Skeletal muscle satellite cell (primary cell): Measurements from ENCODE around the gene DHX16.

Source experiments
- H3K27me3 ChIP-seq: 2 replicates; pipeline ENCODE4 v1.7.0; 2013; ENCODE audit warnings: low read length; ENCODE audit not compliant: control insufficient read depth, insufficient read depth
- H3K36me3 ChIP-seq: 2 replicates; pipeline ENCODE4 v1.7.0; 2013; ENCODE audit warnings: mild to moderate bottlenecking, control low read depth, low read length; ENCODE audit not compliant: insufficient read depth
- H3K4me1 ChIP-seq: 2 replicates; pipeline ENCODE4 v1.7.0; 2013; ENCODE audit warnings: low read length; ENCODE audit not compliant: control insufficient read depth, insufficient read depth
- H3K4me2 ChIP-seq: 2 replicates; pipeline ENCODE4 v1.7.0; 2013; ENCODE audit warnings: mild to moderate bottlenecking, low read length
- H3K4me3 ChIP-seq: 2 replicates; pipeline ENCODE4 v1.7.0; 2013; ENCODE audit warnings: low read length
- H3K9ac ChIP-seq: 2 replicates; pipeline ENCODE4 v1.7.0; 2013; ENCODE audit warnings: mild to moderate bottlenecking, low read depth, low read length, moderate library complexity
- H3K9me3 ChIP-seq: replicated peaks from 2 replicates; pipeline ENCODE4 v1.7.0; 2013; ENCODE audit warnings: mild to moderate bottlenecking, control low read depth, low read length

DHX16 gene

DNA sequence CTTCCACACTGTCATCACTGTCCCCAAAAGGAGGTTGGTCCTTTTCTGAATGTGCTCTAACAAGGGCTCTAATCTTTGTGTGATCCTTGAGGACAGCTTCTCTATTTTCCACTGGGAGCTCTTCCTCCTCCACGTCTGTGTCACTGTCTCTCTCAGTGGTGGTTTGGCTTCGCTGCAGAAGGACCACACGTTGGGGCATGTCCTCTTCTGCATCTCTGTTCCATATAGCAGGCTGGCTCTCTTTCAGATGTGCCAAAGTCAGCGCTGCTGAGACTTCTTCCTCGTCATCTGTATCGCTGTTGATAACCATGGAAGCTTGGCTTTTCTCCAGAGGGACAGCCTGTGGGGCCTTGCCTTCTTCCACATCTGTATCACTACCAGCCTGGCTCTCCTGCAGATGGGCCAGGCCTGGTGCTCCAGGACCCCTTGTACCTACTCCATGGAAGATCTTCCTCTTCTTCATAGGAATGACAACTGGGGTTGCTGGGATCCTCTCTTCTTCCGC lies 39.7 kb upstream of the DHX16 start:
- no peak overlapping the region for H3K9ac ChIP-seq
- peaks cover 7% of the 10 kb centered on the region for H3K4me1 ChIP-seq
- H3K4me2 ChIP-seq = no peak overlapping the region
- H3K36me3 ChIP-seq = peaks cover 42% of the 10 kb centered on the region
- H3K4me3 ChIP-seq = no peak overlapping the region
- H3K9me3 ChIP-seq = no peaks in the 10 kb centered on the region
- no peaks in the 10 kb centered on the region for H3K27me3 ChIP-seq

DNA sequence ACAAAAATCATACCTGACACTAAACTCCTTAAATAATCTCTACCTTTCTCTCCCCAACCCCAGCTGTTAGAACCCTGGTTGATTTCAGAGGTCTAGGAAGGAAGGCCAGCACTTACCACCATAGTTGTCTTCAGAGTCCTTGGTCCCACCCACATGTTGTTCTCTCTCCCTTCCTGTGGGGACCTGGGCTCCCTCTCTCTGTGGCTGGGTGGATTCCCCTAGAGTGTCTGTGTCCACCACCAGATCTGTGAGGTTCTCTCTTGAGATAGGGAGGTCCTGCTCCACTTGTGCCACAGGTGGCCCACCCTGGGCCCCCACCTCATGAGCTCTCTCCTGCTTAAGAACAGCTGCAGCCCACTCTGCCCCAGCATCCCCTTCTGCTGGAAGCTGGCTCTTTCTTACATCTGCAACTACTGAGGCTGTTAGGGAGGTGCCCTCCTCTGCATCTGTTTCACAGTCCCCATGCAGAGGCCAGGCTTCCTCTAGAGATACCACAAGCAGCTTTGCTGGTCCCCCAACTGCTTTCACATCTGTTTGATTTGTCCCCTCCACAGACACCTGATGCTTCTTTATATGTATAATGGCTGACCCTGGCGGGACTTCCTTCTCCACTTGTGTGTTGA lies 39.1 kb upstream of the DHX16 start:
- no peak overlapping the region for H3K4me2 ChIP-seq
- H3K9ac ChIP-seq = no peak overlapping the region
- peaks cover 48% of the 10 kb centered on the region for H3K36me3 ChIP-seq
- no peak overlapping the region for H3K4me3 ChIP-seq
- peaks cover 7% of the 10 kb centered on the region for H3K4me1 ChIP-seq
- H3K27me3 ChIP-seq = no peaks in the 10 kb centered on the region
- H3K9me3 ChIP-seq = no peaks in the 10 kb centered on the region

DNA sequence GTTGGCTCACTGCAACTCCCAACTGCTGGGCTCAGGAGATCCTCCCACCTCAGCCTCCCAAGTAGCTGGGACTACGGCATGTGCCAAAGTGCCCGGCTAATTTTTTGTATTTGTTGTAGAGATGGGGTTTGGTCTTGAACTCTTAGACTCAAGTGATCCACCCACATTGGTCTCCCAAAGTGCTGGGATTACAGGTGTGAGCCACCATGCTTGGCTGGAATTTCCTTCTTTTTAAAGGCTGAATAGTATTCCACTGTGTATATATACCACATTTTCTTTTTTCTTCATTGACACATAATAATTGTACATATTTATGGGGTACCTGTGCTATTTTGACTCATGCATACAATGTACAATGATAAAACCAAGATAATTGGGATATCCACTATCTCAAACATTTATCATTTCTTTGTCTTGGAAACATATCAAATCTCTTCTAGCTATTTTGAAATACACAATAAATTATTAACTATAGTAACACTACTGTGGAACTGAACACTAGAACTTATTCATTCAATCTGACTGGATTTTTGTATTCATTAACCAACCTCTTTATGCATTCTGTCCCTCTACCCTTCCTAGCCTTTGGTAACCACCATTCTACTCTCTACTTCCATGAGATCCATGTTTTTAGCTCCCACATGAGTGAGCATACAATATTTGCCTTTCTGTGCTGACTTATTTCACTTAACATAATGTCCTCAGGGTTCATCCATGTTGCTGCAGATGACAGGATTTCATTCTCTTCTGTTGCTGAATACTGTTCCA lies 36.5 kb upstream of the DHX16 start:
- no peaks in the 10 kb centered on the region for H3K27me3 ChIP-seq
- H3K9me3 ChIP-seq = no peaks in the 10 kb centered on the region
- no peak overlapping the region for H3K9ac ChIP-seq
- H3K36me3 ChIP-seq = peaks cover 52% of the 10 kb centered on the region
- no peak overlapping the region for H3K4me3 ChIP-seq
- no peak overlapping the region for H3K4me2 ChIP-seq
- no peaks in the 10 kb centered on the region for H3K4me1 ChIP-seq

DNA sequence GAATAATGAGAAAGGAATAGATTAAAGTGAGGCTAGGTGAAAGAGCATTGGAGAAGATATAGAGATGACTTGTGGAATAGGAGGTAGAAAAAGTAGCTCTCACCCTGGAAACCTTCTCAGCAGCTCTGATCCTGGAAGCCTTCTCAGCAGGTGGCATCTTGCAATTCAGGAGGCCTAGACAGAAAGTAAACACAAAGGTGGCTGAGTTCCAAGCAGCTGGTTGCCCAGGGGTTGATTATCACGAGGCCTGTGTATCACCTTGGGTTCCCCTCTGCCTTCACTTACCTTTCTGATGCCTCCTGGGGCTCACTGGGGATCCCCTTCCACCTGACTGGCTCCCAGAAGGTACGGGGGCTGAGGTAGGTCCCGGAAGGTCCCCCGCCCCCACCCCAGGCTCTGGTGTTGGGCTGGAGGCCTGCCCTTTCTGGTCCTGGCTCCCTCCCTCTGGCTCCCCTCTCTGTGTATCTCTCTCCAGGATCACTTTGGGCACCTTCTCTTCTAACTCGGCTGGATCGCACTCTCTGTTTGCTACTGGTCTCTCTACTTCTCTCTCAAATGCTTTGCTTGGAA lies 34.6 kb upstream of the DHX16 start:
- no peak overlapping the region for H3K9ac ChIP-seq
- H3K4me3 ChIP-seq = no peak overlapping the region
- H3K36me3 ChIP-seq = peaks cover 55% of the 10 kb centered on the region
- no peak overlapping the region for H3K4me2 ChIP-seq
- no peaks in the 10 kb centered on the region for H3K4me1 ChIP-seq
- H3K27me3 ChIP-seq = no peaks in the 10 kb centered on the region
- no peaks in the 10 kb centered on the region for H3K9me3 ChIP-seq

DNA sequence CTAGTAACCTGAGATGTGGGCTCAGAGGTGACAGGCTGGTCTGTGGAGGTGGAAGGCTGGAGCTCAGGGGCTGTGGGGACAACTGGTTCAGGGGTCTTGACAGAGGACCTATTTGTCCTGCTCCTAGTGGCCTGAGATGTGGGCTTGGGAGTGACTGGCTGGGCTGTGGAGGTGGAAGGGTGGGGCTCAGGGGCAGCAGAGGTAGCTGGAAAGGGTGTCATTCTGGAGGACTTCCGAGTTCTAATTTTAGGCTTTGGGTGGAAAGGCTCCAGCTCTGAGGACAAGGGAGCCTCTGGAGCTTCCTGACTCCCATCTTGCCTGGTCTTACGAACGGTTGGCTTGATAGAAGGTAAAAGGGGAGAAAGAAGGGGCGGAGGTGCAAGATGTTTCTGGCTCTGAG lies 32.8 kb upstream of the DHX16 start:
- no peaks in the 10 kb centered on the region for H3K9me3 ChIP-seq

DNA sequence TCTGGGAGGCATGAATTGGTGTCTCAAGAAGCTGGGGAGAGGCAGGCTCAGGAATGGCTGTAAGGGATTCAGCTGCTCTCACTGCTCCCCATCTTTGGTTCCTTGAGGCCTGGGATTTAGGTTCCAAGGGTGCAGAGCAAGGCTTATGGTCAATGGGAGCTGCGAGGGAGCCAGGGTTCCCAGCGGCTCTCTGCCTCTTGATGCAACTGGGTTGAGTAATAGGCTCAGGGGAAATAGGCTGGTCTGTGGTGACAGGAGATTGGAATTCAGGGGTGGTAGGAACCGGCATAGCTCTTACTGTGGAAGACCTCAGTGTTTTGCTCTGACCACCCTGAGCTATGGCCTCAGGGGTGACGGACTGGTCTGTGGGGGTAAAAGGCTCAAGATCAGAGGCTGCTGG lies 31.0 kb upstream of the DHX16 start:
- Histone ChIP-seq H3K36me3 (peaks cover 54% of the 10 kb centered on the region), H3K4me1 (no peaks in the 10 kb centered on the region), H3K9me3 (no peaks in the 10 kb centered on the region), H3K4me3 (no peak overlapping the region), H3K9ac (no peak overlapping the region), H3K4me2 (no peak overlapping the region), H3K27me3 (no peaks in the 10 kb centered on the region)

More for the DNA sequence above, 32.8 kb upstream of the DHX16 start:
- no peaks in the 10 kb centered on the region for H3K27me3 ChIP-seq
- H3K4me1 ChIP-seq = no peaks in the 10 kb centered on the region
- no peak overlapping the region for H3K4me3 ChIP-seq
- H3K4me2 ChIP-seq = no peak overlapping the region
- no peak overlapping the region for H3K9ac ChIP-seq
- H3K36me3 ChIP-seq = peaks cover 45% of the 10 kb centered on the region

DNA sequence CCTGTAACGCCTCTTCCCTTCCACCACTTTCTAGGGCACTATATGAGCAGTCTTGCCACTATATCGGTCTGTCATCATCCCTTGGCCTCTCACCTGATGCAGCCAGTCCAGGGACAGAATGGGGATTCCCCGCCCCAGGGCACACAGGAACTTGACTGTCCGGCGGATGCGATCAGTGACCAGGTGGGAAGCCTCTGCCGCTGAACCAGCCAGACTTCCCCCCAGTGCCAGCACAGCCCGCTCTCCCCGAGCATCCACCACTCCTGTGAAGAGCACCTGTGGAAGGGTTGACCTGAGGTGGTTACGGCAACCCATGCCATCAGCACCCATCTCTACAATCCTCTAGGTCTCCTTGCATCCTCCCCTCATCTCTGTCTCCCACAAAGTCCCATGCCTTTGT lies 30.2 kb upstream of the DHX16 start:
- H3K4me1 ChIP-seq = no peaks in the 10 kb centered on the region
- peaks cover 49% of the 10 kb centered on the region for H3K36me3 ChIP-seq
- no peak overlapping the region for H3K4me2 ChIP-seq
- H3K9me3 ChIP-seq = no peaks in the 10 kb centered on the region
- H3K4me3 ChIP-seq = no peak overlapping the region
- H3K27me3 ChIP-seq = no peaks in the 10 kb centered on the region
- H3K9ac ChIP-seq = no peak overlapping the region

DNA sequence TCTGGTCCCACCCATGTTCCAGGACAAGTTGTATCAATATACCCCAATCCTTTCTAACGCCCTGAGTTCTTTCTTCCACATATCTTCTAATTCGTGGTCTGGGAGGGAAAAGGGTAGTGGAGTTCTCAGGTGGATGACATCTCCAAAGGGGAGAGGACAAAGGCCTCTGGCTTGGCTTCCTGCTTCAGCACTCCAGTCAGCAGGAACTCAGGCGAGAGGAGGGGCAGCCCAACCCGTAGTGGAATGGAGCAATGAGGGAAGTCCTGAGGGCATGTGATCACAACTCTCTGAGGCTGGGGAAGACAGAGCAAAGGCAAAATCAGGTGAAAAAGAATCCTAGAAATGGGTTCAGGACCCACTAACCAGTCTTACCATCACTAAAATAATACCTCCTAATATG lies 27.5 kb upstream of the DHX16 start:
- H3K4me3 ChIP-seq = no peak overlapping the region
- no peaks in the 10 kb centered on the region for H3K27me3 ChIP-seq
- no peaks in the 10 kb centered on the region for H3K9me3 ChIP-seq
- H3K4me2 ChIP-seq = no peak overlapping the region
- H3K9ac ChIP-seq = no peak overlapping the region
- peaks cover 36% of the 10 kb centered on the region for H3K36me3 ChIP-seq
- H3K4me1 ChIP-seq = peaks cover 5% of the 10 kb centered on the region

DNA sequence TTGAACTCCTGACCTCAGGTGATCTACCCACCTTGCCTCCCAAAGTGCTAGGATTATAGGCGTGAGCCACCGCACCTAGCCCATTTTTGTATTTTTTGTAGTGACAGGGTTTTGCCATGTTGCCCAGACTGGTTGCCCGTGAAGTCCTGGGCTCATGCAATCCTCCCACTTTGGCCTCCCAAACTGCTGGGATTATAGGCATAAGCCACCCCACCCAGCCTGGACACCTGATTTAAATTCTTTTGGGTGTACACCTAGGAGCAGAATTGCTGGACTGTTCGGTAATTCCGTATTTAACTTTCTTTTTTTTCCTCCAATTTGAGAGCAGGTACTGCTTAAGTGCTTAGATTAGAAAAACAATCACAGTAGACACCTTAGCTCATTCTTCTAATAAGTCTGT lies 23.6 kb upstream of the DHX16 start:
- H3K9ac ChIP-seq = no peak overlapping the region

DNA sequence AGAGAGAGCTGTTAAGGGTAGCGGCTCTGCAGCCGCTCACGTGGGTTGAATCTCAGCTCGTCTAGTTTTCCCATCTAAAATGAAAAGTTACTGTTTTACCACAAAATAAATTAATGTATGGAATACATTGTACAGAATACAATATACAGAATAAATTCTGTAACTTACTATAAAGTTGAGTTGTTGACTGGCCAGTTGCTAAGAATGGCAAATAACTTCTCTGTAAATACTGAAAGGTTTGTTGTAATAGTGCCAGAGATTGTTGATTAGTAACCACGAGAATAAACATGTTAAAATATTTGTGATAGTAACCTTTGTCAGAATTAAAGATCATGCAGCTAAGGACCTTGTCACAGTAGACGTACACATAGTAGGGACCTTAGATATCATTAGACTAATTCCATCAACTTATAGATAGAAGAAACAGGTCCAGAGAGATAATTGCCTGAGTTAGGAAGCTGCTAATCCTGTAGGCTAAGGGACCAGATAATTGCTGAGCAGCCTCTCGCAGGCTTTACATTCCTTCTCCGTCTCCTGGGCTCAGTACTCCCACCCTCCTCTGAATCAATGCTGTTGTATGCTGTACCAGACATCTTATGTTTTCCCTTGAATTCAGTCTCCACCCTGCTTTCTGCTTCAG lies 18.5 kb upstream of the DHX16 start:
- no peaks in the 10 kb centered on the region for H3K9me3 ChIP-seq
- peak overlapping the region; percentile 95 for H3K4me3 ChIP-seq
- H3K9ac ChIP-seq = peak overlapping the region; percentile 80
- H3K27me3 ChIP-seq = no peaks in the 10 kb centered on the region
- no peaks in the 10 kb centered on the region for H3K36me3 ChIP-seq
- peak overlapping the region; percentile 99 for H3K4me2 ChIP-seq
- H3K4me1 ChIP-seq = peaks cover 47% of the 10 kb centered on the region

More for the DNA sequence above, 23.6 kb upstream of the DHX16 start:
- H3K4me1 ChIP-seq = peaks cover 15% of the 10 kb centered on the region
- peaks cover 12% of the 10 kb centered on the region for H3K36me3 ChIP-seq
- H3K27me3 ChIP-seq = no peaks in the 10 kb centered on the region
- H3K9me3 ChIP-seq = no peaks in the 10 kb centered on the region
- no peak overlapping the region for H3K4me2 ChIP-seq
- H3K4me3 ChIP-seq = no peak overlapping the region

DNA sequence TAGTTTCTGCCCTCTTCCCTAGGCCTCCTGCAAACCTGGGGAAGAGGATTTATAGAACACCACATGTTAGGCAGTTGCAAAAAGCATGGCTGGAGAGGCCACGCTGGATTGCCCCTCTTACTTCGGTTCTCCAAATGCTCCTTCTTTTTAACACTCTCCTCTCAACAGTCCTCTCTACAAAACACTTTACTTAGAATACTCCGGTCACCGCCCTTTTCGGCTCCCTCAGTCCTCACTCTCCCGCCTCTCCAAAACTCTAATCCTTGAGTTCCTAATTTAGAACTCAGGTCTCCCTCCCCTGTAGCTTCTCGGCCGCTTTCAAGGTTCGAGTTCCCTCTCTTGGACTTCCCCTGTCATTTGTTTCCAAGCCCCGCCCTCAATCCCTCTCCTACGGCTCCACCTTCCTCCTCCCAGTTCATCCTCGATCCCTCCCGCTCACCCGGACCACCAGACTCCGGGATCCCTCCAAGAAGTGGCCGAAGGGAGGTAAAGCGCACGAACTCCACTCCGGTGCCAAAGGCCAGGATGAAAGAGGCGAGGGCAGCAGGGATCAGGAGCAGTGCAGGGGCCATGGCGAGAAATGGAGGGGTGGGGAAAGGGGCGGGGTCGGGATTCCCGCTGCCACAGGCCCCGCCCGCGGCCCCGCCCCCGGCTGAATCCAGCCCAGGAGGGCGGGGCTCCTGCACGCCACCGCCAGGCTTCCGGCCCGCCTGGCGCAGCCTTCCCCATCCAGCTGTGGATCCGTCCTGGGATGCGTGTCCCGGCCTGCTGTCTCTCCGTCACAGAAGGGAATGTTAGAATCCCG lies 17.8 kb upstream of the DHX16 start, which contains the start of gene NRM:
NRM (minus strand) TSS at position 582 of the 805 bp plus-strand sequence; CDS start at position 572, 10 bp downstream.
- peak within 1 kb of the TSS; percentile 99 for H3K4me2 ChIP-seq
- H3K4me1 ChIP-seq = peaks cover 45% of the 10 kb centered on the region
- no peaks in the 10 kb centered on the region for H3K9me3 ChIP-seq
- peaks cover 3% of the 10 kb centered on the region for H3K36me3 ChIP-seq
- H3K27me3 ChIP-seq = no peaks in the 10 kb centered on the region
- peak within 1 kb of the TSS; percentile 80 for H3K9ac ChIP-seq
- peak within 1 kb of the TSS; percentile 95 for H3K4me3 ChIP-seq
